GM12878 (cell line): ENCODE measurements around the gene IFT81. TPM values are rescaled to one million over a fixed set of nuclear protein-coding genes. Genes with fewer than 3 reads are reported as not detected.

Experiments
- ATAC-seq: fragments of 200-7000 bp; cut with Tn5 transposase; 3 replicates; pipeline ENCODE4 v1.9.1; 2020; ENCODE audit warnings: mild to moderate bottlenecking, moderate library complexity
- BruUV-seq: library from RNA; stranded (reverse); fragments of 400-500 nt; replicated peaks from 2 replicates; lab custom pipeline; 2021; lab: Mats Ljungman, UMichigan
- CTCF ChIA-PET: fragments of 300-600 bp; sonication (Branson Sonifier 250); formaldehyde crosslinking; extraction: SDS; loops from one replicate; lab custom pipeline; 2021; ENCODE audit warnings: inconsistent platforms; lab: Yijun Ruan, JAX
- POLR2A ChIA-PET: fragments of 350-600 bp; formaldehyde crosslinking; extraction: SDS; loops from one replicate; lab custom pipeline; 2021; ENCODE audit warnings: inconsistent platforms; lab: Charles Lee
- RAD21 ChIA-PET: fragments of 300-600 bp; sonication (Branson Sonifier 250); formaldehyde crosslinking; loops from one replicate; lab custom pipeline; 2023; ENCODE audit warnings: antibody characterized with exemption; ENCODE audit not compliant: unreplicated experiment; lab: Charles Lee
- SMC1A ChIA-PET: fragments of 300-600 bp; sonication (Branson Sonifier 250); formaldehyde crosslinking; loops from one replicate; lab custom pipeline; 2023; ENCODE audit not compliant: unreplicated experiment, uncharacterized antibody; lab: Charles Lee
- DNase-seq: peaks from one replicate; pipeline ENCODE4 v3.0.0-alpha.2; 2011; ENCODE audit warnings: low read depth, low spot score
- FAIRE-seq: peaks from 3 replicates; lab custom pipeline; 2011; peaks lifted over from hg19 to GRCh38; lab: Jason Lieb, UNC
- H2AFZ ChIP-seq: 2 replicates; pipeline ENCODE4 v1.6.0; 2011; ENCODE audit warnings: low read depth, low read length, control low read depth; ENCODE audit not compliant: control insufficient read depth
- H3K27ac ChIP-seq: 2 replicates; pipeline ENCODE4 v1.5.1; 2011; ENCODE audit warnings: control low read depth; ENCODE audit not compliant: control insufficient read depth, insufficient read depth
- H3K27me3 ChIP-seq, 2 experiments: replicated peaks in 1 of 2; 2 replicates each; pipeline versions ENCODE4 v1.6.0 to v1.6.1; 2011; ENCODE audit warnings: low read length in 1 of 2; ENCODE audit not compliant: control insufficient read depth in 2 of 2, insufficient read depth in 2 of 2
- H3K36me3 ChIP-seq, 2 experiments: 2 replicates each; pipeline ENCODE4 v1.5.1; 2011; ENCODE audit warnings: low read length in 1 of 2; ENCODE audit not compliant: control insufficient read depth in 2 of 2, insufficient read depth in 2 of 2
- H3K4me1 ChIP-seq: 2 replicates; pipeline ENCODE4 v1.6.1; 2011; ENCODE audit warnings: mild to moderate bottlenecking, low read length, moderate library complexity, mixed read lengths; ENCODE audit not compliant: control insufficient read depth, insufficient read depth
- H3K4me2 ChIP-seq: 2 replicates; pipeline ENCODE4 v1.6.0; 2011; ENCODE audit warnings: control low read depth; ENCODE audit not compliant: control insufficient read depth, insufficient read depth
- H3K4me3 ChIP-seq: fragments of 200-600 bp; sonication (generic); 2 replicates; pipeline ENCODE4 v1.5.1; 2016
- H3K79me2 ChIP-seq: 2 replicates; pipeline ENCODE4 v1.6.0; 2011; ENCODE audit warnings: low read length; ENCODE audit not compliant: control insufficient read depth, insufficient read depth
- H3K9ac ChIP-seq: 2 replicates; pipeline ENCODE4 v1.8.0; 2011; ENCODE audit warnings: low read length, control low read depth, mixed read lengths; ENCODE audit not compliant: control insufficient read depth, insufficient read depth
- H3K9me3 ChIP-seq: replicated peaks from 3 replicates; pipeline ENCODE4 v1.5.1; 2011; ENCODE audit warnings: mild to moderate bottlenecking, low read length; ENCODE audit not compliant: control insufficient read depth, insufficient read depth
- H4K20me1 ChIP-seq: 2 replicates; pipeline ENCODE4 v1.6.0; 2011; ENCODE audit not compliant: control insufficient read depth, insufficient read depth
- CEBPB ChIP-seq, 2 experiments: fragments of 150-350 bp in 1 of 2; IDR thresholded peaks; 2 replicates each; pipeline ENCODE4 v1.6.1; 2012 to 2014; ENCODE audit warnings: low read depth in 2 of 2, low read length in 2 of 2, borderline replicate concordance in 1 of 2, inconsistent platforms in 1 of 2
- IKZF2 ChIP-seq, 2 experiments: fragments of 450-650 bp; IDR thresholded peaks; 2 replicates each; pipeline ENCODE4 v1.6.1; 2017; ENCODE audit warnings: mild to moderate bottlenecking in 2 of 2, moderate library complexity in 2 of 2
- KAT2A ChIP-seq: conservative IDR thresholded peaks from 2 replicates; pipeline ENCODE4 v1.6.1; 2011; ENCODE audit warnings: low read depth, low read length; ENCODE audit not compliant: control insufficient read depth
- KDM1A ChIP-seq: fragments of 200-600 bp; sonication (generic); IDR thresholded peaks from 2 replicates; pipeline ENCODE4 v1.6.1; 2016; ENCODE audit warnings: borderline replicate concordance
- PAX5 ChIP-seq: IDR thresholded peaks from 2 replicates; pipeline ENCODE4 v1.6.1; 2011; ENCODE audit warnings: low read depth, low read length, borderline replicate concordance
- RUNX3 ChIP-seq: IDR thresholded peaks from 2 replicates; pipeline ENCODE4 v1.6.1; 2012; ENCODE audit warnings: low read length, inconsistent platforms
- TCF3 ChIP-seq: IDR thresholded peaks from 2 replicates; pipeline ENCODE4 v1.6.1; 2012; ENCODE audit warnings: low read depth, mild to moderate bottlenecking, low read length, borderline replicate concordance; ENCODE audit not compliant: insufficient read depth
- YY1 ChIP-seq: IDR thresholded peaks from 2 replicates; pipeline ENCODE4 v1.6.1; 2011; ENCODE audit warnings: low read depth, mild to moderate bottlenecking, low read length
- ZNF24 ChIP-seq: fragments of 450-650 bp; IDR thresholded peaks from 2 replicates; pipeline ENCODE4 v1.6.1; 2017; ENCODE audit warnings: antibody characterized with exemption, mild to moderate bottlenecking
- ZSCAN29 ChIP-seq: fragments of 450-650 bp; IDR thresholded peaks from 2 replicates; pipeline ENCODE4 v1.6.1; 2017; ENCODE audit warnings: mild to moderate bottlenecking, moderate library complexity
- WGBS: methylation state at CpG from one replicate; pipeline ENCODE4 v1.1.6; 2016; ENCODE audit warnings: low lambda C conversion rate; ENCODE audit not compliant: insufficient replicate concordance, insufficient coverage; ENCODE audit errors: missing lambda C conversion rate; 5-methylcytosine and 5-hydroxymethylcytosine counted together
- in situ Hi-C: fragments of 300-500 bp; cut with MboI; formaldehyde crosslinking; loops from 9 replicates; pipeline ENCODE4 v1.14.3; 2018; ENCODE audit warnings: mixed read lengths
- intact Hi-C: fragments of 100-400 bp; cut with micrococcal nuclease; formaldehyde crosslinking; loops from one replicate; pipeline ENCODE4 v1.14.2; 2022; ENCODE audit not compliant: unreplicated experiment
- polyA plus RNA-seq, 11 experiments: library from polyadenylated mRNA; depleted of rRNA in 4 of 11; unstranded in 6 of 11; stranded (reverse) in 5 of 11; fragments of >200 nt; fragmentation: Nextera tagmentation in 4 of 11; fragmentation: Illumina TruSeq in 1 of 11; extraction: Ambion mirVana in 4 of 11; extraction: Trizol in 1 of 11; gene quantifications; 1 replicate in 1 of 11; 2 replicates in 10 of 11; pipeline versions ENCODE4 v1.2.1 to v1.2.3, GENCODE V29; 2011 to 2016; ENCODE audit warnings: inconsistent platforms in 2 of 11, missing spikeins in 2 of 11, low read depth in 1 of 11
- total RNA-seq, 4 experiments: library from RNA; depleted of rRNA in 3 of 4; stranded (reverse); fragments of >200 nt in 3 of 4; fragmentation: Illumina TruSeq in 1 of 4; extraction: Trizol in 1 of 4; gene quantifications; 2 replicates each; pipeline versions ENCODE4 v1.2.1 to v1.2.3, GENCODE V29; 2013 to 2021
- TF ChIP-seq, protein P1 (sequence below): IDR thresholded peaks from 2 replicates; pipeline ENCODE4 v1.6.1; 2012; ENCODE audit warnings: low read depth, low read length, improper control_type of control experiment
- TF ChIP-seq, protein P2 (sequence below): fragments of 450-650 bp; IDR thresholded peaks from 2 replicates; pipeline ENCODE4 v1.6.1; 2018; ENCODE audit warnings: mild to moderate bottlenecking, low read depth, moderate library complexity; ENCODE audit not compliant: partially characterized antibody
- TF ChIP-seq, protein P3 (sequence below): IDR thresholded peaks from 2 replicates; pipeline ENCODE4 v1.6.1; 2012; ENCODE audit warnings: improper control_type of control experiment, low read depth, low read length; ENCODE audit not compliant: insufficient replicate concordance
- TF ChIP-seq, protein P4 (sequence below): IDR thresholded peaks from 2 replicates; pipeline ENCODE4 v1.6.1; 2012; ENCODE audit warnings: low read length, inconsistent platforms

Gene IFT81
- total and polyA plus RNA-seq, 10 of the 15 experiments (the other 5 are each of a cell fraction or from before 2014, with no cell fraction given): 4.1 to 9.9 (median 5.6) TPM

DNA sequence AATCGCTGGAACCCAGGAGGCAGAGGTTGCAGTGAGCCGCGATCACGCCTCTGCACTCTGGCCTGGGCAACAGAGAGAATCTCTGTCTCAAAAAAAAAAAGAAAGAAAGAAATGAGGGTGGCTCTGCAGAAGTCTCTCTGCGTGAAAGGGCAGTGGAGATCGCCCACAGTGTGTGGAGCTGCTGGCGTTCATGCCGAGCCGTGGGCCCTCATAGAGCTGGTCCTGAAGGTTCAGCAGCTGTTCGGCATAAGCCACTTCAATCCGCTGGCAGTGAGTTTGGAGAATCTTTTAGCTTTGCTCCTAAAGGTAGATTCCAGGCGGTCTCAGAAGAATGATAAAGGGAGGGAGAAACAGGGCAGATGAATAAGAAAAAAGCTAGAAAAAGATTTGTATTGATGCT is 120.2 kb downstream of the IFT81 start:
- BruUV-seq: no TSS peak
- no peak overlapping the region for H3K27ac ChIP-seq
- POLR2A ChIA-PET: no interaction called here
- 79% methylated on average over 12 of the region's 12 CpGs for WGBS
- no peaks in the 10 kb centered on the region for H3K79me2 ChIP-seq
- no peaks in the 10 kb centered on the region for H3K36me3 ChIP-seq
- DNase-seq (no peak), ATAC-seq (no peak), FAIRE-seq (no peak)
- intact Hi-C loops: no loop called here
- H3K4me1 ChIP-seq: peaks cover 5% of the 10 kb centered on the region; the same call in 1 of the 2 replicates
- no peak overlapping the region for H2AFZ ChIP-seq
- in situ Hi-C loops: loop anchor here (5.0 kb wide), 1 partner anchor 142 kb away; no protein-coding TSS in a partner anchor
- SMC1A ChIA-PET: interaction anchor here (0.8 to 1.1 kb wide), 3 partner anchors 143 to 220 kb away, joined by 3 to 4 read pairs (median 3); no protein-coding TSS in a partner anchor
- CTCF ChIA-PET: interaction anchor here (1.0 to 4.0 kb wide), 6 partner anchors 12 to 231 kb away, joined by 3 to 21 read pairs (median 4); no protein-coding TSS in a partner anchor
- RAD21 ChIA-PET: interaction anchor here (0.8 to 1.2 kb wide), 2 partner anchors 139 to 143 kb away, joined by 3 to 8 read pairs; no protein-coding TSS in a partner anchor
- no peaks in the 10 kb centered on the region for H3K27me3 ChIP-seq
- no peak overlapping the region for H3K4me2 ChIP-seq
- H3K9me3 ChIP-seq: no peaks in the 10 kb centered on the region
- H4K20me1 ChIP-seq: no peaks in the 10 kb centered on the region
- H3K9ac ChIP-seq: no peak overlapping the region; the same call in 1 of the 2 replicates
- no peak overlapping the region for H3K4me3 ChIP-seq
- TF ChIP-seq, protein P1, sequence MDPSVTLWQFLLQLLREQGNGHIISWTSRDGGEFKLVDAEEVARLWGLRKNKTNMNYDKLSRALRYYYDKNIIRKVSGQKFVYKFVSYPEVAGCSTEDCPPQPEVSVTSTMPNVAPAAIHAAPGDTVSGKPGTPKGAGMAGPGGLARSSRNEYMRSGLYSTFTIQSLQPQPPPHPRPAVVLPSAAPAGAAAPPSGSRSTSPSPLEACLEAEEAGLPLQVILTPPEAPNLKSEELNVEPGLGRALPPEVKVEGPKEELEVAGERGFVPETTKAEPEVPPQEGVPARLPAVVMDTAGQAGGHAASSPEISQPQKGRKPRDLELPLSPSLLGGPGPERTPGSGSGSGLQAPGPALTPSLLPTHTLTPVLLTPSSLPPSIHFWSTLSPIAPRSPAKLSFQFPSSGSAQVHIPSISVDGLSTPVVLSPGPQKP: no peak
- TF ChIP-seq YY1 (no peak), PAX5 (no peak), CEBPB (IDR thresholded peaks at IDR 0.05; ENCODE audit: borderline replicate concordance in 1 of 2, low read depth in 2 of 2, low read length in 2 of 2) (no peak), IKZF2 (IDR thresholded peaks at IDR 0.05) (no peak), KDM1A (no peak), KAT2A (no peak), ZNF24 (no peak), ZSCAN29 (no peak), RUNX3 (no peak), TCF3 (no peak)
- TF ChIP-seq, protein P2, sequence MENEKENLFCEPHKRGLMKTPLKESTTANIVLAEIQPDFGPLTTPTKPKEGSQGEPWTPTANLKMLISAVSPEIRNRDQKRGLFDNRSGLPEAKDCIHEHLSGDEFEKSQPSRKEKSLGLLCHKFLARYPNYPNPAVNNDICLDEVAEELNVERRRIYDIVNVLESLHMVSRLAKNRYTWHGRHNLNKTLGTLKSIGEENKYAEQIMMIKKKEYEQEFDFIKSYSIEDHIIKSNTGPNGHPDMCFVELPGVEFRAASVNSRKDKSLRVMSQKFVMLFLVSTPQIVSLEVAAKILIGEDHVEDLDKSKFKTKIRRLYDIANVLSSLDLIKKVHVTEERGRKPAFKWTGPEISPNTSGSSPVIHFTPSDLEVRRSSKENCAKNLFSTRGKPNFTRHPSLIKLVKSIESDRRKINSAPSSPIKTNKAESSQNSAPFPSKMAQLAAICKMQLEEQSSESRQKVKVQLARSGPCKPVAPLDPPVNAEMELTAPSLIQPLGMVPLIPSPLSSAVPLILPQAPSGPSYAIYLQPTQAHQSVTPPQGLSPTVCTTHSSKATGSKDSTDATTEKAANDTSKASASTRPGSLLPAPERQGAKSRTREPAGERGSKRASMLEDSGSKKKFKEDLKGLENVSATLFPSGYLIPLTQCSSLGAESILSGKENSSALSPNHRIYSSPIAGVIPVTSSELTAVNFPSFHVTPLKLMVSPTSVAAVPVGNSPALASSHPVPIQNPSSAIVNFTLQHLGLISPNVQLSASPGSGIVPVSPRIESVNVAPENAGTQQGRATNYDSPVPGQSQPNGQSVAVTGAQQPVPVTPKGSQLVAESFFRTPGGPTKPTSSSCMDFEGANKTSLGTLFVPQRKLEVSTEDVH: no peak
- TF ChIP-seq, protein P3, sequence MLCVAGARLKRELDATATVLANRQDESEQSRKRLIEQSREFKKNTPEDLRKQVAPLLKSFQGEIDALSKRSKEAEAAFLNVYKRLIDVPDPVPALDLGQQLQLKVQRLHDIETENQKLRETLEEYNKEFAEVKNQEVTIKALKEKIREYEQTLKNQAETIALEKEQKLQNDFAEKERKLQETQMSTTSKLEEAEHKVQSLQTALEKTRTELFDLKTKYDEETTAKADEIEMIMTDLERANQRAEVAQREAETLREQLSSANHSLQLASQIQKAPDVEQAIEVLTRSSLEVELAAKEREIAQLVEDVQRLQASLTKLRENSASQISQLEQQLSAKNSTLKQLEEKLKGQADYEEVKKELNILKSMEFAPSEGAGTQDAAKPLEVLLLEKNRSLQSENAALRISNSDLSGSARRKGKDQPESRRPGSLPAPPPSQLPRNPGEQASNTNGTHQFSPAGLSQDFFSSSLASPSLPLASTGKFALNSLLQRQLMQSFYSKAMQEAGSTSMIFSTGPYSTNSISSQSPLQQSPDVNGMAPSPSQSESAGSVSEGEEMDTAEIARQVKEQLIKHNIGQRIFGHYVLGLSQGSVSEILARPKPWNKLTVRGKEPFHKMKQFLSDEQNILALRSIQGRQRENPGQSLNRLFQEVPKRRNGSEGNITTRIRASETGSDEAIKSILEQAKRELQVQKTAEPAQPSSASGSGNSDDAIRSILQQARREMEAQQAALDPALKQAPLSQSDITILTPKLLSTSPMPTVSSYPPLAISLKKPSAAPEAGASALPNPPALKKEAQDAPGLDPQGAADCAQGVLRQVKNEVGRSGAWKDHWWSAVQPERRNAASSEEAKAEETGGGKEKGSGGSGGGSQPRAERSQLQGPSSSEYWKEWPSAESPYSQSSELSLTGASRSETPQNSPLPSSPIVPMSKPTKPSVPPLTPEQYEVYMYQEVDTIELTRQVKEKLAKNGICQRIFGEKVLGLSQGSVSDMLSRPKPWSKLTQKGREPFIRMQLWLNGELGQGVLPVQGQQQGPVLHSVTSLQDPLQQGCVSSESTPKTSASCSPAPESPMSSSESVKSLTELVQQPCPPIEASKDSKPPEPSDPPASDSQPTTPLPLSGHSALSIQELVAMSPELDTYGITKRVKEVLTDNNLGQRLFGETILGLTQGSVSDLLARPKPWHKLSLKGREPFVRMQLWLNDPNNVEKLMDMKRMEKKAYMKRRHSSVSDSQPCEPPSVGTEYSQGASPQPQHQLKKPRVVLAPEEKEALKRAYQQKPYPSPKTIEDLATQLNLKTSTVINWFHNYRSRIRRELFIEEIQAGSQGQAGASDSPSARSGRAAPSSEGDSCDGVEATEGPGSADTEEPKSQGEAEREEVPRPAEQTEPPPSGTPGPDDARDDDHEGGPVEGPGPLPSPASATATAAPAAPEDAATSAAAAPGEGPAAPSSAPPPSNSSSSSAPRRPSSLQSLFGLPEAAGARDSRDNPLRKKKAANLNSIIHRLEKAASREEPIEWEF: no peak
- TF ChIP-seq, protein P4, sequence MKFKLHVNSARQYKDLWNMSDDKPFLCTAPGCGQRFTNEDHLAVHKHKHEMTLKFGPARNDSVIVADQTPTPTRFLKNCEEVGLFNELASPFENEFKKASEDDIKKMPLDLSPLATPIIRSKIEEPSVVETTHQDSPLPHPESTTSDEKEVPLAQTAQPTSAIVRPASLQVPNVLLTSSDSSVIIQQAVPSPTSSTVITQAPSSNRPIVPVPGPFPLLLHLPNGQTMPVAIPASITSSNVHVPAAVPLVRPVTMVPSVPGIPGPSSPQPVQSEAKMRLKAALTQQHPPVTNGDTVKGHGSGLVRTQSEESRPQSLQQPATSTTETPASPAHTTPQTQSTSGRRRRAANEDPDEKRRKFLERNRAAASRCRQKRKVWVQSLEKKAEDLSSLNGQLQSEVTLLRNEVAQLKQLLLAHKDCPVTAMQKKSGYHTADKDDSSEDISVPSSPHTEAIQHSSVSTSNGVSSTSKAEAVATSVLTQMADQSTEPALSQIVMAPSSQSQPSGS: no peak
